GM23338 (cell line): ENCODE data around the gene YIPF7. TPM values are rescaled to one million over a fixed set of nuclear protein-coding genes. Genes with fewer than 3 reads are reported as not detected.

ENCODE experiments used
- ATAC-seq: fragments of 200-7000 bp; cut with Tn5 transposase; 3 replicates; pipeline ENCODE4 v1.9.1; 2020
- DNase-seq: peaks from one replicate; pipeline ENCODE4 v3.0.0-alpha.2; 2015; ENCODE audit warnings: low spot score
- H2AFZ ChIP-seq: fragments of 200-600 bp; sonication (generic); 2 replicates; pipeline ENCODE4 v1.8.0; 2016; ENCODE audit warnings: antibody characterized with exemption, mild to moderate bottlenecking, moderate library complexity
- H3F3A ChIP-seq: fragments of 200-600 bp; sonication (generic); replicated peaks from 2 replicates; pipeline ENCODE4 v1.8.0; 2017; ENCODE audit warnings: antibody characterized with exemption, mixed run types, low read depth
- H3K27ac ChIP-seq: fragments of 200-600 bp; sonication (generic); 2 replicates; pipeline ENCODE4 v1.6.1; 2016; ENCODE audit warnings: low read depth
- H3K27me3 ChIP-seq: fragments of 200-600 bp; sonication (generic); 2 replicates; pipeline ENCODE4 v1.8.0; 2016; ENCODE audit warnings: mild to moderate bottlenecking, mixed run types, moderate library complexity; ENCODE audit not compliant: insufficient read depth
- H3K36me3 ChIP-seq: fragments of 200-600 bp; sonication (generic); 2 replicates; pipeline ENCODE4 v1.8.0; 2016; ENCODE audit warnings: mild to moderate bottlenecking; ENCODE audit not compliant: insufficient read depth
- H3K4me1 ChIP-seq: fragments of 200-600 bp; sonication (generic); 2 replicates; pipeline ENCODE4 v1.8.0; 2016; ENCODE audit warnings: mild to moderate bottlenecking, moderate library complexity; ENCODE audit not compliant: insufficient read depth
- H3K4me2 ChIP-seq: fragments of 200-600 bp; sonication (generic); 2 replicates; pipeline ENCODE4 v1.7.1; 2017; ENCODE audit warnings: mixed run types
- H3K4me3 ChIP-seq: fragments of 200-600 bp; sonication (generic); 2 replicates; pipeline ENCODE4 v1.6.1; 2016; ENCODE audit warnings: mixed run types
- H3K79me2 ChIP-seq: fragments of 200-600 bp; sonication (generic); replicated peaks from 2 replicates; pipeline ENCODE4 v1.8.0; 2017; ENCODE audit warnings: mild to moderate bottlenecking; ENCODE audit not compliant: insufficient read depth
- H3K9me2 ChIP-seq: fragments of 200-600 bp; sonication (generic); 2 replicates; pipeline ENCODE4 v1.8.0; 2017; ENCODE audit not compliant: insufficient read depth
- H4K20me1 ChIP-seq: fragments of 200-600 bp; sonication (generic); replicated peaks from 2 replicates; pipeline ENCODE4 v1.8.0; 2017; ENCODE audit warnings: mild to moderate bottlenecking; ENCODE audit not compliant: insufficient read depth
- H3K27ac Mint-ChIP-seq: 2 replicates; pipeline ENCODE4 v1.8.0; 2020; ENCODE audit warnings: inconsistent platforms, mild to moderate bottlenecking, moderate library complexity, mixed read lengths
- H3K27me3 Mint-ChIP-seq: 3 replicates; pipeline ENCODE4 v1.8.0; 2022; ENCODE audit warnings: low read depth, mild to moderate bottlenecking, moderate library complexity, mixed read lengths, inconsistent platforms; ENCODE audit not compliant: insufficient read depth, poor library complexity
- H3K36me3 Mint-ChIP-seq: 3 replicates; pipeline ENCODE4 v1.8.0; 2021; ENCODE audit warnings: low read depth, mild to moderate bottlenecking, inconsistent platforms, moderate library complexity, mixed read lengths
- H3K4me1 Mint-ChIP-seq: 3 replicates; pipeline ENCODE4 v1.8.0; 2020; ENCODE audit warnings: mild to moderate bottlenecking, inconsistent platforms, mixed read lengths
- H3K4me3 Mint-ChIP-seq: 3 replicates; pipeline ENCODE4 v1.8.0; 2021; ENCODE audit warnings: moderate library complexity, mild to moderate bottlenecking, inconsistent platforms, mixed read lengths
- H3K9me3 Mint-ChIP-seq: 3 replicates; pipeline ENCODE4 v1.8.0; 2020; ENCODE audit warnings: moderate library complexity, mild to moderate bottlenecking, inconsistent platforms, mixed read lengths
- EZH2 ChIP-seq: fragments of 200-600 bp; sonication (generic); IDR thresholded peaks from one replicate; pipeline ENCODE4 v1.8.0; 2017; ENCODE audit warnings: antibody characterized with exemption, mild to moderate bottlenecking, low read depth; ENCODE audit not compliant: unreplicated experiment
- POLR2AphosphoS5 ChIP-seq: IDR thresholded peaks from 2 replicates; pipeline ENCODE4 v1.6.1; 2016; ENCODE audit warnings: antibody characterized with exemption, low read depth
- STAT1 ChIP-seq: IDR thresholded peaks from one replicate; pipeline ENCODE4 v1.6.1; 2016; ENCODE audit warnings: antibody characterized with exemption; ENCODE audit not compliant: unreplicated experiment
- ZNF331 ChIP-seq: fragments of 250-450 bp; sonication (Bioruptor Pico); IDR thresholded peaks from 2 replicates; pipeline ENCODE4 v1.5.0; 2020; ENCODE audit warnings: low read depth, mild to moderate bottlenecking, moderate library complexity
- polyA plus RNA-seq: library from polyadenylated mRNA; unstranded; fragments of >200 nt; fragmentation: Nextera tagmentation; extraction: Ambion mirVana; gene quantifications from 2 replicates; pipeline ENCODE4 v1.2.1, GENCODE V29; 2016
- total RNA-seq: library from RNA; depleted of rRNA; stranded (reverse); fragments of >200 nt; shearing (Covaris generic); gene quantifications from 2 replicates; pipeline ENCODE4 v1.2.3, GENCODE V29; 2014
- TF ChIP-seq, protein P1 (sequence below): IDR thresholded peaks from 2 replicates; pipeline ENCODE4 v1.6.1; 2016; ENCODE audit warnings: antibody characterized with exemption
- TF ChIP-seq, protein P2 (sequence below): fragments of 250-450 bp; sonication (Bioruptor Pico); IDR thresholded peaks from 2 replicates; pipeline ENCODE4 v1.5.0; 2020; ENCODE audit warnings: mild to moderate bottlenecking, moderate library complexity

Gene YIPF7
- total and polyA plus RNA-seq, 2 experiments from 2014 or later = not detected

DNA sequence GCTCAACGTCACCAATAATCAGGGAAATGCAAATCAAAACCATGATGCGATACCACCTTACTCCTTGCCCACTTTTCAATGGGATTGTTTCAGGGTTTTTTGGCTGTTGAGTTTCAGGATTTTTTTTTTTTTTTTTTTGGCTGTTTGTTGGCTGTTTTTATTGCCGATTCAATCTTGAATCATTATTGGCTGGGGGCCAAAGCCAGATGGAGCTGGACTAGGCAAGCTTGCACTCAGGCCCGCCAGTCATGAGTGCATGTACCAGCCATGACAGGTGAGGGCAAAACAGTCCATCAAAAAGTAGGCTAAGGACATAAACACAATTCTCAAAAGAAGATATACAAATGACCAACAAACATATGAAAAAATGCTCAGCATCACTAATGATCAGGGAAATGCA lies 13.3 kb downstream of the YIPF7 start (continued):
- TF ChIP-seq, protein P1, sequence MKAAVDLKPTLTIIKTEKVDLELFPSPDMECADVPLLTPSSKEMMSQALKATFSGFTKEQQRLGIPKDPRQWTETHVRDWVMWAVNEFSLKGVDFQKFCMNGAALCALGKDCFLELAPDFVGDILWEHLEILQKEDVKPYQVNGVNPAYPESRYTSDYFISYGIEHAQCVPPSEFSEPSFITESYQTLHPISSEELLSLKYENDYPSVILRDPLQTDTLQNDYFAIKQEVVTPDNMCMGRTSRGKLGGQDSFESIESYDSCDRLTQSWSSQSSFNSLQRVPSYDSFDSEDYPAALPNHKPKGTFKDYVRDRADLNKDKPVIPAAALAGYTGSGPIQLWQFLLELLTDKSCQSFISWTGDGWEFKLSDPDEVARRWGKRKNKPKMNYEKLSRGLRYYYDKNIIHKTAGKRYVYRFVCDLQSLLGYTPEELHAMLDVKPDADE = no peak
- no peak for TF ChIP-seq EZH2
- no peak for TF ChIP-seq POLR2AphosphoS5
- no peak for TF ChIP-seq ZNF331 (CRISPR knock-in tag)

DNA sequence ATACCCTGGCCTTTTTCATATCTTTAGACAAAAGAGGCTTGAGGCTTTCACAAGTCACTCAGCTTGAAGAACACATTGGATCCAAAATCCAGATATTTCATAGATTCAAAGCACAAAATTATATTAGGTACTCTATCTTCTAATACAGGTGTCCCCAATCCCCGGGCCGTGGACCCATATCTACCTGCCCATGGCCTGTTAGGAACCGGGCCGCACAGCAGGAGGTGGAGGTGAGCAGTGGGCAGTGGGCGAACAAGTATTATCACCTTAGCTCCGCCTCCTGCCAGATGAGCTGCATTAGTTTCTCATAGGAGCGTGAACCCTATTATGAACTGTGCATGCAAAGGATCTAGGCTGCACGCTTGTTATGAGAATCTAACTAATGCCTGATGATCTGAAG lies 18.7 kb downstream of the YIPF7 start:
- H3K79me2 ChIP-seq = no peaks in the 10 kb centered on the region
- Mint-ChIP-seq H3K36me3 (no peaks in the 10 kb centered on the region), H3K27me3 (no peaks in the 10 kb centered on the region), H3K4me1 (peaks cover 2% of the 10 kb centered on the region; the same call in 1 of the 3 replicates), H3K4me3 (no peak overlapping the region), H3K9me3 (no peaks in the 10 kb centered on the region), H3K27ac (no peak overlapping the region)
- DNase-seq (no peak), ATAC-seq (no peak)
- no peak overlapping the region for H3K27ac ChIP-seq
- no peaks in the 10 kb centered on the region for H3K36me3 ChIP-seq
- H3K27me3 ChIP-seq = no peaks in the 10 kb centered on the region
- no peaks in the 10 kb centered on the region for H3K9me2 ChIP-seq
- H2AFZ ChIP-seq = no peak overlapping the region
- H3F3A ChIP-seq = no peaks in the 10 kb centered on the region
- H4K20me1 ChIP-seq = no peaks in the 10 kb centered on the region
- TF ChIP-seq POLR2AphosphoS5 = no peak
- TF ChIP-seq STAT1 = no peak
- TF ChIP-seq EZH2 = no peak
- TF ChIP-seq, protein P2, sequence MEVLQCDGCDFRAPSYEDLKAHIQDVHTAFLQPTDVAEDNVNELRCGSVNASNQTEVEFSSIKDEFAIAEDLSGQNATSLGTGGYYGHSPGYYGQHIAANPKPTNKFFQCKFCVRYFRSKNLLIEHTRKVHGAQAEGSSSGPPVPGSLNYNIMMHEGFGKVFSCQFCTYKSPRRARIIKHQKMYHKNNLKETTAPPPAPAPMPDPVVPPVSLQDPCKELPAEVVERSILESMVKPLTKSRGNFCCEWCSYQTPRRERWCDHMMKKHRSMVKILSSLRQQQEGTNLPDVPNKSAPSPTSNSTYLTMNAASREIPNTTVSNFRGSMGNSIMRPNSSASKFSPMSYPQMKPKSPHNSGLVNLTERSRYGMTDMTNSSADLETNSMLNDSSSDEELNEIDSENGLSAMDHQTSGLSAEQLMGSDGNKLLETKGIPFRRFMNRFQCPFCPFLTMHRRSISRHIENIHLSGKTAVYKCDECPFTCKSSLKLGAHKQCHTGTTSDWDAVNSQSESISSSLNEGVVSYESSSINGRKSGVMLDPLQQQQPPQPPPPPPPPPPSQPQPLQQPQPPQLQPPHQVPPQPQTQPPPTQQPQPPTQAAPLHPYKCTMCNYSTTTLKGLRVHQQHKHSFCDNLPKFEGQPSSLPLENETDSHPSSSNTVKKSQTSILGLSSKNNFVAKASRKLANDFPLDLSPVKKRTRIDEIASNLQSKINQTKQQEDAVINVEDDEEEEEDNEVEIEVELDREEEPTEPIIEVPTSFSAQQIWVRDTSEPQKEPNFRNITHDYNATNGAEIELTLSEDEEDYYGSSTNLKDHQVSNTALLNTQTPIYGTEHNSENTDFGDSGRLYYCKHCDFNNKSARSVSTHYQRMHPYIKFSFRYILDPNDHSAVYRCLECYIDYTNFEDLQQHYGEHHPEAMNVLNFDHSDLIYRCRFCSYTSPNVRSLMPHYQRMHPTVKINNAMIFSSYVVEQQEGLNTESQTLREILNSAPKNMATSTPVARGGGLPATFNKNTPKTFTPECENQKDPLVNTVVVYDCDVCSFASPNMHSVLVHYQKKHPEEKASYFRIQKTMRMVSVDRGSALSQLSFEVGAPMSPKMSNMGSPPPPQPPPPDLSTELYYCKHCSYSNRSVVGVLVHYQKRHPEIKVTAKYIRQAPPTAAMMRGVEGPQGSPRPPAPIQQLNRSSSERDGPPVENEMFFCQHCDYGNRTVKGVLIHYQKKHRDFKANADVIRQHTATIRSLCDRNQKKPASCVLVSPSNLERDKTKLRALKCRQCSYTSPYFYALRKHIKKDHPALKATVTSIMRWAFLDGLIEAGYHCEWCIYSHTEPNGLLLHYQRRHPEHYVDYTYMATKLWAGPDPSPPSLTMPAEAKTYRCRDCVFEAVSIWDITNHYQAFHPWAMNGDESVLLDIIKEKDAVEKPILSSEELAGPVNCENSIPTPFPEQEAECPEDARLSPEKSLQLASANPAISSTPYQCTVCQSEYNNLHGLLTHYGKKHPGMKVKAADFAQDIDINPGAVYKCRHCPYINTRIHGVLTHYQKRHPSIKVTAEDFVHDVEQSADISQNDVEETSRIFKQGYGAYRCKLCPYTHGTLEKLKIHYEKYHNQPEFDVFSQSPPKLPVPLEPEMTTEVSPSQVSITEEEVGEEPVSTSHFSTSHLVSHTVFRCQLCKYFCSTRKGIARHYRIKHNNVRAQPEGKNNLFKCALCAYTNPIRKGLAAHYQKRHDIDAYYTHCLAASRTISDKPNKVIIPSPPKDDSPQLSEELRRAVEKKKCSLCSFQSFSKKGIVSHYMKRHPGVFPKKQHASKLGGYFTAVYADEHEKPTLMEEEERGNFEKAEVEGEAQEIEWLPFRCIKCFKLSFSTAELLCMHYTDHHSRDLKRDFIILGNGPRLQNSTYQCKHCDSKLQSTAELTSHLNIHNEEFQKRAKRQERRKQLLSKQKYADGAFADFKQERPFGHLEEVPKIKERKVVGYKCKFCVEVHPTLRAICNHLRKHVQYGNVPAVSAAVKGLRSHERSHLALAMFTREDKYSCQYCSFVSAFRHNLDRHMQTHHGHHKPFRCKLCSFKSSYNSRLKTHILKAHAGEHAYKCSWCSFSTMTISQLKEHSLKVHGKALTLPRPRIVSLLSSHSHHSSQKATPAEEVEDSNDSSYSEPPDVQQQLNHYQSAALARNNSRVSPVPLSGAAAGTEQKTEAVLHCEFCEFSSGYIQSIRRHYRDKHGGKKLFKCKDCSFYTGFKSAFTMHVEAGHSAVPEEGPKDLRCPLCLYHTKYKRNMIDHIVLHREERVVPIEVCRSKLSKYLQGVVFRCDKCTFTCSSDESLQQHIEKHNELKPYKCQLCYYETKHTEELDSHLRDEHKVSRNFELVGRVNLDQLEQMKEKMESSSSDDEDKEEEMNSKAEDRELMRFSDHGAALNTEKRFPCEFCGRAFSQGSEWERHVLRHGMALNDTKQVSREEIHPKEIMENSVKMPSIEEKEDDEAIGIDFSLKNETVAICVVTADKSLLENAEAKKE (CRISPR knock-in tag) = no peak
- H3K4me2 ChIP-seq = no peak overlapping the region
- no peak overlapping the region for H3K4me3 ChIP-seq
- H3K4me1 ChIP-seq = no peaks in the 10 kb centered on the region
